NCI-H82 treated with DMSO at 0.1 percent for 48 hours (cell line): ENCODE measurements around the gene CACNA1B.
"Not testable (repeated sequence)": the region's sequence is repeated elsewhere in the genome, so short reads cannot be mapped to it uniquely, and the experiment has no call there.

Experiments
- DNase-seq: peaks from one replicate; lab custom pipeline; 2025; ENCODE audit not compliant: unreplicated experiment; lab: John Stamatoyannopoulos, UW

Gene CACNA1B

GRCh38 chr9:137865581-137866145 lies 11.9 kb upstream of the CACNA1B start:
- no peak for DNase-seq

DNA sequence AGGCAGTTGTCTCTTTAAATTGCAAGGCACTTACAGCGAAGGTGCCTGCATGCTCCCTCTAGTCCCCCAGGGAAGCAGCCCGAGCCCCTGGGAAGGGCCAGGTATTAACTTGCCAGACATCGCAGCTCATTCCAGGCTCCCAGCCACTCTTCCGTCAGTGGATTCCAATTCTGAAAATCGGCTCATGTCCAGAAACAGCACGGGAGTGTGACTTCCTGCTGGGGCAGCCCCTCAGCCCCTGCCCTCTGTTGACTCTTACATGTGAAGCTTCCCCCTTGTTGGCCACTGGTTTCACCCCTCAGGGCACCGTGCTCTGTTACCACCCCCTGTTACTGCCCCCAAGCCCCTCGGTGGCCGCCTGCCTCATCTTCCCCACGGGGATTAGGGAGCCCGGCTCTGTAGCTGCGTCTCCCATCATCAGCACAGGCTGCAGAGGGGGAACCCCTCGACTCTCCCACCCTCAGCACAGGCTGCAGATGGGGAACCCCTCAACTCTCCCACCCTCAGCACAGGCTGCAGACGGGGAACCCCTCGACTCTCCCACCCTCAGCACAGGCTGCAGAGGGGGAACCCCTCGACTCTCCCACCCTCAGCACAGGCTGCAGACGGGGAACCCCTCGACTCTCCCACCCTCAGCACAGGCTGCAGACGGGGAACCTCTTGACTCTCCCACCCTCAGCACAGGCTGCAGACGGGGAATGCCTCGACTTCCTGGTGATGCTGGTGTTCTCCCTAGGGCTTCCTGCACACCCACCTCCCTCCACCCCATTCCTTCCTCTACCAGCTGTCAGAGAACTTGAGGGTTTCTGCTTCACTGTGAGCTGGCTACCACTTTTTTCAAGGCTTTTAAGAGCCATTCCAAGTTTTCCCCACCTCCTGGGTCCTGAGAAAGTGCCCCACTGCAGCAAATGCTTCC lies 11.1 kb upstream of the CACNA1B start:
- DNase-seq, result no peak

DNA sequence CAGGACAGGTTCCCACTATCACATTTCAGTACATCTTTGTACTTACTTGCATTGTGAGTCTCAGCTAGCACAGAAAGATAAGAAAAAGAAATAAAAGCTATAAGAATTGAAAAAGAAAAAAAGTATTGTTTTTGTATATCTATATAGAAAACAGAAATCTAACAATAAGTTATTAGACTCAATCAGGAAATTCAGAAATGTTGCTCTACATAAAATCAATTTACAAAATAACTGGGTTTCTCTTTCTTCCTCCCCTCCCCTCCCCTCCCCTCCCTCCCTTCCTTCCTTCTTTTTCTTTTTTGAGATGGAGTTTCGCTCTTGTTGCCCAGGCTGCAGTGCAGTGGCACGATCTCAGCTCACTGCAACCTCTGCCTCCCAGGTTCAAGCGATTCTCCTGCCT lies 7.2 kb upstream of the CACNA1B start:
- no peak for DNase-seq

DNA sequence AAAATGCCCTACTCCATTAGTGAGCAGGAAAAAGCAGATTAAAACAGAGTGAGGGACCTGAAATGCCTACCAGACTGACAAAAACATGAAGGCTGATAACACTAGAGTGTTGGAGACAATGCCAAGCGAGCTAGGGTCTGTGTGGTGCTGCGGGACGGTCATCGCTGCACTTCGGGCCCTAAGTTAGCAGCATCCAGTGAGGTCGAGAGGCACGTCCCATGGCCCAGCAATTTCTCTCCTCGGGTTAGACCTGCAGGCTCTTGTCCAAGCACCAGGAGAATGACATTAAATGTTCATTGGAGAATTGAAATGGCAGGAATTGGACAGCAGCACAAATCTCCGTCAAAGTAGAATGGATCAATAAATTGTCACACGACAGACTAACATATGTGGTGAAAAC lies 5.3 kb upstream of the CACNA1B start:
- no peak for DNase-seq

DNA sequence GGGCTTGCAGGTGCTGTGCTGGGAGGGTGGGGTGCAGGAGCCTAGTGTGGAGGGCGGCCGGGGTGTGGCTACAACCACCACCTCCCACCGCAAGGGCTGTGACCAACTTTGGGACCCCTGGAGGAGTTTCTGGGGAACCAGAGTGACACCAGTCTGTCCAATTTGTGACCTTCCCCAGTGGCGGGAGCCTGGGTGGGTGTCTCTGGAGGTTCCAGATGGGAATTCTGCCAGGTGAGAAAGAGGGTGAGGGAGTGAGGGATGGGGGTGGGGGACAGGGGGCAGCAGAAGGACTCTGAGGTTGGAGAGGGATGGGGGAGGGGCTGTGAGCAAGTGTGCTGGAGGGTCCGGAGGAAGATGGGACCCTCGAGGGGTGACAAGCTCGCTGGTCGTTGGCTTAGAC lies 4.2 kb upstream of the CACNA1B start:
- DNase-seq, result no peak

DNA sequence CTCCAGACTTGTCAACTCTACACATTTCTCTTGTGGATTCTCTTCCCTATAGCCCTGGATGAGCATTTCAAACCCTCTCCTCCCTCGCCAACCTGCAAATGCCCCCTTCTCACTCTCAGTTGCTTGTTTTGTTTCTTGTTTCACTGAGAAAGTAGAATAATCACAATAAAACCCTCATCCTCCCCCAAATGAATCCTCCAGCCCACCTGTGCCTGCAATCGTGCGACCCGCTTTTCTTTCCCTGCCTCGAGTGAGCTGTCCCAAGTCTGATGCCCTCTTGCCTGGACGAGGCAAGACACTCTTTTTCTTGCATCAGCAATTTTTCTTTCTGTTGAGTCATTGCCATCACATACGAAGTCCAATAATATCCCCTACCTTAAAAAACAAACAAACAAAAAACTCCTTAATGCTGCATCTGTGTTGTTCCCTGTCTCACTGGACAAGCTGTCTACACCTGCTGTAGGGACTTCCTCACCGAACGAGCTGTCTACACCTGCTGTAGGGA lies 3.7 kb upstream of the CACNA1B start:
- no peak for DNase-seq

- DNase-seq, result no peak
Measured at GRCh38 chr9:137875354-137875753, 2.2 kb upstream of the CACNA1B start.

GRCh38 chr9:137875846-137876245 lies 1.7 kb upstream of the CACNA1B start:
- no peak for DNase-seq

GRCh38 chr9:137876269-137876668 lies 1.3 kb upstream of the CACNA1B start:
- no peak for DNase-seq

DNA sequence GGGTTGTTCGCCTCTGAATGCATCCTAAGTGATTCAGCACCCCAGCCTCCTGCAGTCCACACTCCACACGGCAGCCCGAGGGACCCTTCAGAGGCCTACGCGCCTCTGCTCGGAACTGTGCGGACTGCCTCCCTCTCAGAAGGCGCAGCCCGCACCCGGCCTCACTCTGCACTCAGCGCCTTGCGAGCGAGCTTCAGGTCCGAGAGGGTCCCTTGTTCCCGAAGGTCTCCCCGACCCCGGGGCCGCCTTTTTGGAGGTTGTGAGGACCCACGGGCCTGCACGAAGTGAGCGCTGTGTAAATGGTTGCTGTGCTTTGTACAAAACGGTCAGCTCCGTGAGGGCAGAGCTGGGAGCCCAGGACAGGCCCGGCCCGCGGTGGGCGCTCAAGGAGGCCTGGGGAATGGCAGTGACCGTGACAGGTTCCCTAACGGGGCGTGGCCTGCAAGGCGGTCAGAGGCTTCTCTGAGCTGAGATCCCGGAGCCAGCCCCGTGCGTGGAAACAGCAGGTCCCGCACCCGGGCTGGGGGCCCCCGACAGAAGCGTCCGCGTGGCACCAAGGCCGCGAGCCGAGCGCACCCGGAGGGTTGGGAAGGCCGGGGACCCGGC lies 698 bp upstream of the CACNA1B start:
- DNase-seq, result no peak

- DNase-seq, result peak; percentile 8
Measured at GRCh38 chr9:137878146-137878941, 762 bp downstream of the CACNA1B start.

- DNase-seq, result no peak
Measured at GRCh38 chr9:137879052-137879451, 1.5 kb downstream of the CACNA1B start.

DNA sequence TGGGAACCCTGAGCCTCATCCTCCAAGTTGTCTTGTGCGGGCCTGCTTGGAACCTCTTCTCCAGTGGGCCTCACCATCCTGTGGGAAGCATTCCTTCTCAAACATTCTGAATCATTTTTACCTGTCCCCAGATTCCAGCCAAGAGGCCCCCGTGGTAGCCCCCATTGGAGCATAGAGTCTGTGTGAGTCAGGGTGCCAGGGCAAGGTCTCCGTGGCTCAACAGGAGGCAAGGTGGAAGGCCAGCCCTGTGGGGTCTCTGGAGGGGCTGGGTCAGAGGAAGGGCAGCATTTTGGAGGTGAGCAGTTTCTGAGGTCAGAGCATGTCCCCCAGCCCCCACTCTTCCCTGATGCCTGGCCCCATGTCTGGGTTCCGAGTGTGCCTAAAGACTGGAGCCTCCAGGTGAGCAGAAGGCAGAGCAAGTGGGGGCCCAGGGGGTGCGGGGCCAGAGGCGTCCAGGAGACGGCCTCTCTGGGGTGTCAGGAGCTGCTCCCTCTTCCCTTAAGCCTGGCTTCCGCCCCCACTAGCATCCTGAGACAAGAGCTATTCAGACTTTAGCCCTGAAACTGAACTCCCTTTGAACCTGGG lies 2.1 kb downstream of the CACNA1B start:
- no peak for DNase-seq

DNA sequence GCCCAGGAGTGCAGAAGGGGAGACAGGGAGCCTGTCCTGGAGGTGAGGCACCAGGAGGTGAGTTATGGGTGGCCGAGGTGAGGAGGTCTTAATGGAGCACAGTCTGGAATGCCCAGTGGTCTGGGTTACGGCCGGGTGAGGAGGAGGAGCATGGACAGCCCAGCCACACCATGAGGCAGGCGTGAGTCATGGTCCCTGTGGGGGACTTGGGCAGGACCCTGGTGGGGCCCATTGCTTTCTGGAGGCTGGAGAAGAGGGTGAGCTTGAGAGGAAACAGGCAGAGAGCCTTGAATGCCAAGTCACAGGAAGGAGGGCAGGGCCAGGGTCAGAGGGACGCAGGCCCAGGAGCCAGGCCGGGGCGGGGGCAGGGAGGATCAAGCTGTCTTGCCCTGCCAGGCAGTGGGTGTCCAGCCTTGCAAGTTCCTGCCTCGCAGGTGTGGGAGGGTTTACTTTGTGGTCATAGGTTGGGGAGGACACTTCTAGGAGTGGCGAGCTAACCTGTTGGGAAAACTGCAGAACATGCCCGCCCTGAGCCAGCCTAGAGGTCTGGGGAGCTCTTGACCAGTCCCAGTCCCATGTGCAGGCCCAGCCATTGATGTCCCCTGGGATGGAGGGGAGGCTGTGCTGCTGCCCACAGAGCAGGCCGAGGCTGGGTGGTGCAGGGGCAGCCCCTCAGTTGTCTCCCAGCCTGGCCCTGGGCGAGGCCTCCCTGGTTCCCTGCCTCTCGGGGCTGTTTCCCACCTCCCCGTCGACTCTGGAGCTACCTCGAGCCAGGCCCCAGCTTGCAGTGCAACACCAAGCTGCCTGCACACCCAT lies 2.8 kb downstream of the CACNA1B start:
- DNase-seq, result no peak

- DNase-seq, result no peak
Measured at GRCh38 chr9:137880976-137881530, 3.5 kb downstream of the CACNA1B start.

- no peak for DNase-seq
Measured at GRCh38 chr9:137881591-137882505, 4.3 kb downstream of the CACNA1B start.

DNA sequence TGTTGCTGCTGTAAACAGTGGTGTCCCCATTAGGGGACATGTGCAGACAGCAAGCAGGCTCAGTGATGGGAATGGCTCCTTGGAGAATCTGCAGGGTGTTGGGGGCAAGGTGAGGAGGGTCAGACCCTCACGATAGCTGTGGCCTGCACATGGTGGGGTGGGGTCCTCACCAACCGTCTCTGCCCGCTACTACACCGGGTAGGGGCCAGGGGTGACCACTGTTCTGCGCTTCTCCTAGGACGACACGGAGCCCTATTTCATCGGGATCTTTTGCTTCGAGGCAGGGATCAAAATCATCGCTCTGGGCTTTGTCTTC lies 4.9 kb downstream of the CACNA1B start:
- no peak for DNase-seq

DNA sequence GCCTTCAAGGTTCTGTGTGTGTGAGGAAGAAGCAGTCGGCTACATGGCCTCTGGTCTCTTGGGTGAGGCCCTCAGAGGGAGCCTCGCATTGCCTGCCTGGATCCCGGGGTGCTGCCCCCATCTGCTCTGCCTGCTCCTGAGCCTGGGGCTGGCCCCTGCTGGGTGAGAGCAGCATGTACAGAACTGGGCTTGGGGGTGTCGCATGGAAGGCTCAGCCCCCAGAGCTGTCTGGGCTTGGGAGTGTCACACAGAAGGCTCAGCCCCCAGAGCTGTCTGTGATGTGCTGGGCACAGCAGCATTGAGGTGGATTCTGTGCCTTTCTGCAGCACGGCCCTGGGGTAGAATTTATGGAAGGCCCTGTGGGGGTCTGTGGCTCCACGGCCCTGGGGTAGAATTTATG lies 6.4 kb downstream of the CACNA1B start:
- DNase-seq, result not testable (repeated sequence)

DNA sequence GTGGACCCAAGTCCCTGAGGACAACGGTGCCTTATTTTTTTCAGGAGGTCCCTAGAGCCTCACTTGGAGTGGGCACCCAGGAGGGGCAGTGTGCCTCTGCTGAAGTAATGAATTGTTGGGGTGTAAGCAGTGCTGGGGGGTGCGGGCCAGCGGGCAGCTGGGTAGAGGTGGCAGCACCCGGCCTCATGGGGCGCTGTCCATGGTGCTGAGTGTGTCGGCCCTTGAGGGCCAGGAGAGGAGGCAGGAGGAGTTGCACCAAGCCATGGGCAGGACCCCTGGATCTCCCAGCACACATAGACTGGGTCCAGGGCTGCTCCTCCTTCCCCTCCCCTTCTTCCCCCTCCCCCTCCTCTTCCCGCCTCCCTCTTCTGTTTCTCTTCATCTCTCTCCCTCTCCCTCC lies 7.0 kb downstream of the CACNA1B start:
- not testable (repeated sequence) for DNase-seq
